ENCODE measurements around the gene UBN1.

The UBN1 gene

GRCh38 chr16:4825196-4825595 is 22.1 kb upstream of the UBN1 start:
- DNase-seq, result no peak

DNA sequence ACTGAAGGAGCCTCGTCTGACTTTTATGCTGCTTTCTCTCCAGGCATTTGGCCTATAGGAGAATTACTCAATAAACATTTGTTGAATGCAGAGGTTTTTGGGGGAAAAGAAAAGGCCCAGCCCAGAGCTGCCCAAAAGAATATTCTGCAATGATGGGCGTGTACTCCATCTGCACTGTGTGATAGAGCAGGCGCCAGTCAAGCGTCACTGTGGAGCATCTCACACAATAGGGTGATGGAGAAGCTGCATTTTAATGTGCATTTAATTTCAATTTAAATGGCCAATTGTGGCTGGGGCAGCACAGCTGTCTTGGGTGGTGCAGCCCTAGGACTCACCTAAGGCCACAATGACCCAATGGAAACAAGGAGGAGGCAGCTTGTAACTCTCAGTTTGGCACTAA is 20.8 kb upstream of the UBN1 start:
- no peak for DNase-seq

- no peak for DNase-seq
Observed at GRCh38 chr16:4826980-4827379, 20.3 kb upstream of the UBN1 start.

DNA sequence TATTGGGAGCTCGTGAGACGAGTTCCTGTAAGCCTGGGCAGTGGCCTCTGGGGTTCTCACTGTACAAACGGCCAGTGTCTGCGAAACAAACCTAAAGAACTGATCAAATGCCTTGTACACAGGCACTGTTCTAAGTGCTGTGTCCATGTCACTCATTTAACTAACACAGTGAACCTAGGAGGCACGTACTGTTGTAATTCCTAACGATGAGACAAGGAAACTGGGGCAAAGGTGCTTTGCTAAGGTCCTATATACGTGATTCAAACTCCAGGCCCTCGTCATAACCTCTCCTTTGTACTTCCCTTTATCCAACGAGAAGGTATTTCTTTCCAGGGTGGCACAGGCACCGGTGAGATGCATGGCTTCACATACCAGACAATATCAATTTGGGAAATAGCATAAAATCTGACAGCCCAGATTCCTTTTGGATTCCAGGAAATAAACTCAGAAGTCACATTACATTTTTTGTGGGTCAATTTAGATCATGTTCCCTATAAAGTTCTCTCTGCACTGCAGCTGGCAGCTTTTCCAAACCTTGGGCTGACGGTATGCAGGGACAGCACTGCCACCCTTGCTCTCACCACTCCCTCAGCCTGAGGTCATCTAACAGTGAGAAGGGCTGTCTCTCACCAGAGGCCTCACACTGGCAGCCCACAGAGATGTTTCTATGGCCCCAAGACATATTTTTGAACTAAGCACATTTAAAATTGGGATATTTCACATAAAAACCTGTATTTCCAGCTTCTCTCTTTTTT is 18.5 kb upstream of the UBN1 start:
- no peak for DNase-seq

DNA sequence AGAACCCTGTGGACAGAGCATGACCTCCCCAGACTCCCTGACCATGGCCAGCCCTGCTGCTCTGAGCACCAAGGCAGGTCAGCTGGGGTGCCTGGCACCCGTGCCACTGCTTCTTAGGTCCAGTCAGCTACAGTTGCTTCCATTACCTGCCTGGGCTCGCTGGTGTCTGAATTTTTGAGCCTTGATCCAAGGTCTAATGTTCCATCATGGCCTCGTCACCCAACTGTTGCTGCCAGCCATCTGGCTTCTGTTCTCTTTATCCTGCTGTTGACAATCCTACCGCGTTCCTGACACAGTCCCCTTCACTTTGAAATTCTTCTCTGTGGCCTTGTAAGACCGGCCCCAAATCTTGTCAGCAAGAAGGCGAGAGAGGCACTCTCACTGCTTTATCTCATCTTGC is 16.9 kb upstream of the UBN1 start:
- no peak for DNase-seq

- no peak for DNase-seq
Observed at GRCh38 chr16:4831616-4832015, 15.7 kb upstream of the UBN1 start.

DNA sequence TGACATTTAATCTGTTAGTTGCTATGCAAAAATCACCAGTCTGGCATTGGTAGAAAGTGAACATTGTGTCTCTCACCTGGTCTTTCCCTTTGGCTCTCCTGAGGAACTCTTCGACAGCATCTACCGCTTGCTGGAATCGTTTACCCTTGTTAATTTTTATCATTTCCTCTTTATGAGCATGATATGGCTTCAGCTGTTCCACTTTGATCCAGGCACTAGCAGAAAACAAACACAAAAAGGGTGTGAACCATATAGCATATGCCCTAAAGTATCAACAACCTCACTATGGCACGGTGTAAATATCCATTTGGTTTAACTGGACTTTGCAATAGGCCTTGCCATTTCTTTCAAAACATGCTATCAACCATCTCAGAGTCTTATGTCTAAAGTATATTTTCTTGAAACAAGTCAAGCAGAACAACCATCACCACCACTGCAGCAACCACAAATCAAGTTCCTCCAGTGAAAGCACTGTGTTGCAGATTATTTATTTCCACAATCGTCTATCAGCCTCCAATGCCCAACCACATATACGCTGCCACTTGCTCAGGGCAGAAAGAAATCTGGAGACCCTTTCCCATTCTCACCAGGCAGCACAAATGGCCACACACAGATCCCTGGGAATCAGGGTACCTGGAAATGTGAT is 14.5 kb upstream of the UBN1 start:
- DNase-seq, result no peak

DNA sequence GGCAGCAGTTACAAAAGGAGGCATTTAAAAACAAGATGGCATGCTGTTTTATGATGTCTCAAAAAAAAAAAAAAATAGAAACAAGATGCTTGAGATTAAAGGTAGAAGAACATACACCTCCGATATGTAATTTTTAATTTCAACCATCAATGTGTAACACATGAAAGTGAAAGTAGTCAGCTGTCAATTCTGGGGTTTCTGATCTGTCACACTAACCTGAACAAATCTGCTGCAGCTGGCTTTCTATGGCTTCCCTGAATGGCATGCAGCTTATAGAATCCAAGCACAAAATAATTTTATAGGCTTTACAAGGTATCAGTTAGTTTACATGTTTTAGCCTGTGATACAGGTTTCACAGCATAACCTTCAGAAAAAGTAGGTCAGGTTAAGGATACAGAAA is 13.7 kb upstream of the UBN1 start:
- no peak for DNase-seq

- DNase-seq, result no peak
Observed at GRCh38 chr16:4836727-4837126, 10.6 kb upstream of the UBN1 start.

DNA sequence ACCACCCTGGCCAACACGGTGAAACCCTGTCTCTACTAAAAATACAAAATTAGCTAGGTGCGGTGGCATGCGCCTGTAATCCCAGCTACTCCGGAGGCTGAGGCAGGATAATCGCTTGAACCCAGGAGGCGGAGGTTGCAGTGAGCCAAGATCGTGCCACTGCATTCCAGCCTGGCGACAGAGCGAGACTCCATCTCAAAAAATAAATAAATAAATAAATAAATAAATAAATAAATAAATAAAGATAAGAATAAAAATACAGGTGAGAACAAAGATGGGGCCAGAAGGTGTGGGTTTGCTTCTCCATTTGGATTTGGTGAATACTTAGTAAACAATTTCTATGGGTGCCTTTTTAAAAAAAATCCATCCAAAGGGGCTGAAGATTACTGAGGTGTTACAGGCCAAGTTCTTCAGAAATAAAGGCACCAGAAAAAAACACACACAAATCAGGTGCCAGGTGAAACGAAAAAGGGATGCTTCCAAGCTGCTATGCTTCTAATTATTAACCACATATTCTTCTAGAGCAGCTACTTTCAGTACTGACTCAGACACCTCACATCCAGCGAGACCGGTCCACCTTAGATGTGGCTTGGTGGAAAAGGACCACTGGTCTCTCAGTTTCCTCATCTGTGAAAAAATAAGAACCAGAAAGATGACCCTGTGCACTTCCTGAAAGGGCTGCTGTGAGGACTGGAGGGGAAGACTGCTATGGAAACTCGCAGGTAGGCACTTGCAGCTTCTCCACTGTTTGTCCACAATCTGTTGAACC is 9.4 kb upstream of the UBN1 start:
- DNase-seq, result no peak

DNA sequence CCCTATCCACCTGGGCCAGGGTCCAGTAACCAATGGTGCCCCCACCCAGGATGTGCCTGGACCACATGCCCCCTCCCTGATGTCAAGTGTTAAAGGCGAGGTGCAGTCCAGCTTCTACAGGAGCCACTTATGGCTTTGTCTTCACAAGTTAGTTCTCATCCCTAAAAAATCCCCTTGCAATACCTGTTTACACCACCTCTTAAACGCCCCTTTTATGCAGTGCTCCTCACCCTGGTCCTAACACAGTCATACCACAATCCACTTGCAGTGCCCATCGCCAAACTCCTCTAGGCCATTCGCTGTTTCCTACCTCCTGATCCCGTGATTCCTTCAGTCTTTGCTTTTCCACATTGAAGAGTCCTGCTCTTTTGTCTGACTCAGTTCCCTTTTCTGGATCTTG is 7.3 kb upstream of the UBN1 start:
- no peak for DNase-seq

- no peak for DNase-seq
Observed at GRCh38 chr16:4840984-4841383, 6.3 kb upstream of the UBN1 start.

- no peak for DNase-seq
Observed at GRCh38 chr16:4846503-4846900, 779 bp upstream of the UBN1 start.

DNA sequence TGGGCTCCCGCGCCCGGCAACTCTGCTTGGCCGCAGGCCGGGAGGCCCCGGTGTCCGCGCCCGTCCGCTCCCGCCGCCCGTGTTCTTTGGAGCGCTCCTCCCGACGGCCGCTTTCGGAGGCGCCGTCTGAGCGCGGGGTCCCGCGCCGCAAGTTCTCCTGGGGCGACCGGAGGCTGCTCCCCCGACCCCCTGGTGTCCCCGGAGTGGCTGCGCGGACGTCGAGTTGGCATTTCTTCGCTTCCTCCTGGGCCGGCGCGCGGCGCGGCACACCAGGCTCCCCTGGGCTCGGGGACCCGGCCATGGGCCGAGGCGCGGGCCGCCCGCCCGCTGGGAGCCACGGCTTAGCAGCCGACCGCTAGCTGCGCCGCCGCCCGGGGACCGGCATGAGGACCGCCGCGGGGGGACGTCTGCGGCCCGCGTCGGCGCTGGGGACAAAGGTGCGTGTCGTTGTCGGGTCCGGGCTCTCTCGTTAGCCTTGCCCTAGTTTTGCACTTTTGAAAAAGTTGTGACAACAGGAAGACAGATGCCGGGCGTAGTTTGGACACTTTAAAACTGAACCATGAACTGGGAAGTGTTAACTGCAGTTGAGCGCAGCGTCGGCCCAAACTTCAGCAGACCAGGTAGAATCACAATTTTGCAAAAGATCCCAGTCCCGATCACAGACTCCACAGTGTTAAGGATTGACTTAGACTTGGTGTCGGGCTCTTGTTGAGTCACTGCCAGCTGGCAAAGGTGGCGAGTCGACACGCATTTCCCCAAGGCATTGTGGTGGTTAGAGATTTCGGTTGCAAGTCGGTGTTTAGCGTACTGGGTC is 700 bp downstream of the UBN1 start:
- DNase-seq, result no peak

DNA sequence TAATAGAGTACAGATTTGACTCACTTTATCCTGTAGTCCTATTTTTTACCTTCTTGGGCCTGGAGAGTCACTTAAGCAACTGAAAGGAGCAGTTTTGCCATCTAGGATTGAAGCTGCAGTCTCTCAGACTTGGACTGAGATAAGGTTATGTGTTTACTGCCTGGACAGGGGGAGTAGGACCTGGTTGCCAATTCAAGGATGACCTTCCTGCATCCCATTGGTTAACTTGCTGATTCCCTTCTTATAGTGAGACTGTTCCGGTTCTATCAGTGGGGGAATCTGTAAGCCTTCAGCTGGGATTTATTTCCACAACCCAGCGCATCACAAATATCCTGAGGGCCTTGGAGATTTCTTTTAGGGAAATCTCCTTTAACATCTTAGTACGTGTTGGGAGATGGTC is 2.9 kb downstream of the UBN1 start:
- DNase-seq, result no peak

DNA sequence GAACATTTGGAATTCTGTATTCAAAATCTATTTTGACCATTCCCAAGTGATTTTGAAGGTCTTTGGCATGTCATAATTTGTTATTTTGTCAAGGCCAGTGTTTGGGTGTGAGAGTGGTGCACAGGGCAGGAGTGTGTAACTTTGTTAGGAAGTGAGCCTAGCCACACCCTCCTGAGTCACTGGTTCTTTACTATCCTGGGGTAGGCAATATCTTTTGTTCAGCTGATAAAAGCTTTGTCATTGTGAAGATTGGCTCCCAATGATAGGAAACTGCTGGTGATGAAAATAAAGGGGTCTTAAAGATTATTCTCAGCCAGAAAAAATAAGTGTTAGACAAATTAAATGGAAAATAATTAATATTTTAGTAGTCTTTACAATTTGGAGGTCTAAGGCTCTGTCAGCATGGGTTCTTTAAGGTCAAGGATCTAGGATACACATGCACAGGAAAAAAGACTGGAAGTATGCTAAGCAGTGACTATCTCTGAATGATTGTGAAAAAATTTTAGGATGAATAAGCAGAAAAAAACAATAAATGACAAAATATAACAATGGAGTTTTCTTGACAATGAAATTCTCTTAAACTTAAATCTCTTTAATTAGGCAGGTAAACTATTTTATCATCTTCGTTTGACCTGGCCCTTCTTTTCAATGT is 5.1 kb downstream of the UBN1 start:
- no peak for DNase-seq

DNA sequence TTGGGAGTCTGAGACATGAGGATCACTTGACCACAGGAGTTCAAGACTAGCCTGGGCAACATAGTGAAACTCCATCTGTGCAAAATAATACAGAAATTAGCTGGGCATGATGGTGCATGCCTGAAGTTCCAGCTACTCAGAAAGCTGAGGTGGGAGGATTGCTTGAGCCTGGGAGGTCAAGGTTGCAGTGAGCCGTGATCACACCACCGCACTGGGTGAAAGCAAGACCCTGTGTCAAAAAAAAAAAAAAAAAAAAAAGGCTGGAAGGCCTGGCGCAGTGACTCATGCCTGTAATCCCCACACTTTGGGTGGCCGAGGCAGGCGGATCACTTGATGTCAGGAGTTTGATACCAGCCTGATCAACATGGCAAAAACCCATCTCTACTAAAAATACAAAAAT is 8.1 kb downstream of the UBN1 start:
- DNase-seq, result no peak

DNA sequence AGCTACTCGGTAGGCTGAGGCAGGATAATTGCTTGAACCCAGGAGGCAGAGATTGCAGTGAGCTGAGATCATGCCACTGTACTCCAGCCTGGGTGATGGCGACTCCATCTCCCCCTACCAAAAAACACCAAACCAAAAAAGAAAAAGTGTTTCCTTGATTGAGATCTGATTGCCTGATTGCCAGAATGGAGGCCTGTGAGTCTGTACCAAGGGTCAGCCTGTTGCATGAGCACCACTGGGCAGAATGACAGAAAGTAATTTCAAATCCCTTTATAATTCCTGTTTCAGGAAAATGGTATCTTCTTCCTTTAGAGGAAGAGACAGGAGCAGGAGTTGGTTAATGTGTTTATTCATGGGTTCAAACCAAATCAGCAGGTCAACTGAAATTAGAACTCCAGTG is 8.5 kb downstream of the UBN1 start:
- no peak for DNase-seq

DNA sequence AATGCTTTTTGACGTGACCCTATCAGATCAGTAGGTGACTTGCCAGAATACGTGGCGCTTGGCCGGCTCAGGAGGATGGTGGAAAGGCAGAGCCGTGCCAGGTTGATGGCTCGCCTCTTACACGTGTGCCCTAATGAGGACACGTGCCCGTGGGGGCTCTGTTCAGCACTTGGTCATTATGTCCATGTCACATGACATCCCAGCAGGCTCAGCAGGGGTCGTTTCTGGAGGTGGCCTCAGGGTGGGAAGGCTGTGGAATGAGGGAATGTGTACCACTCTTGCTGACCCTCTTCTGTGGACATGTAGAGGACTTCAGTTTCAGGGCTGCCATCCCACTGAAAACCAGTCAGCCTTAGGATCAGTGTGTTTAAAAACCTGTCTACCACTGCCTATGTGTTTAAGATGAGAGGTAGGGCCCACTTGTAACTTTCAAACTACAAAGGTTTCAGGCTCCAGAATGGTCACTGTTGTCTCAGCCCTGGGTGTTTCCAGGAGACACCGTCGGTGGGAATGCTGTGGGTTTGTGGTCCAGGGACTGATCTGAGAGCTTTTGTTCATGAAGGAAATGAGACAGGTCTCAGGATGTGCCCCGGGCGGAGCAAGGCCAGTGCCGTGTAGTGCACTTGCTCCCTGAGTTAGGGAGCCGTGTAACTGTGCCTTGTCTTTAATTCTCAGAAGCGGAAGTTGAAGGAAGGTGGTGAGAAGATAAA is 12.1 kb downstream of the UBN1 start:
- no peak for DNase-seq

- no peak for DNase-seq
Observed at GRCh38 chr16:4859900-4860255, 12.6 kb downstream of the UBN1 start.

DNA sequence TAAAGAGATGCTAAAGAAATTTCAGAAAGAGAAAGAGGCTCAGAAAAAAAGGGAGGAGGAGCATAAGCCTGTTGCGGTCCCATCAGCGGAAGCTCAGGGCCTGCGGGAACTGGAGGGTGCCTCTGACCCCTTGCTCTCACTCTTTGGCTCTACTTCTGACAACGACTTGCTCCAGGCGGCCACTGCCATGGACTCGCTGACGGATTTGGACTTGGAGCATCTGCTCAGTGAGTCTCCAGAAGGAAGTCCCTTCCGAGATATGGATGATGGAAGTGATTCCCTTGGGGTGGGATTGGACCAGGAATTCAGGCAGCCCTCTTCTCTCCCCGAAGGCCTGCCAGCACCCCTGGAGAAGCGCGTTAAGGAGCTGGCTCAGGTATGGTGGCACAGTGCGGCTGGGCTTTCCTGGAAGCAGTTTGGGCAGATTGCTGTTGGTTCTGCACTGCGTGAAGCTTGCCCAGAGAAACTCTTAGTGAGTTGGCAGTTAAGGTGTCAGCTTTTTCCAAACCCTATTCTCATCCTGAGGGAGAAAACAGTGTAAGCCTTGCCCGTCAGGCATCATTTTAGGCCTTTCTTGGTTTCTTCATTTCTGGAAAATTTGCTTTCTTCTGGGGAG is 13.6 kb downstream of the UBN1 start:
- DNase-seq, result no peak

- no peak for DNase-seq
Observed at GRCh38 chr16:4862639-4863038, 15.4 kb downstream of the UBN1 start.

All from NCI-H446 treated with DMSO at 0.1 percent for 48 hours (cell line).